Panc1 (cell line): Measurements from ENCODE around the gene SNCG. TPM values are rescaled to one million over a fixed set of nuclear protein-coding genes. Genes with fewer than 3 reads are reported as not detected.

Experiments
- ATAC-seq: fragments of 200-7000 bp; cut with Tn5 transposase; 2 replicates; pipeline ENCODE4 v1.9.1; 2020; ENCODE audit warnings: mild to moderate bottlenecking, moderate library complexity
- BruUV-seq: library from RNA; stranded (reverse); fragments of 400-500 nt; replicated peaks from 2 replicates; lab custom pipeline; 2021; lab: Mats Ljungman, UMichigan
- CTCF ChIA-PET: fragments of 300-600 bp; sonication (Branson Sonifier 250); formaldehyde crosslinking; loops from one replicate; lab custom pipeline; 2022; ENCODE audit warnings: antibody characterized with exemption; lab: Charles Lee
- POLR2A ChIA-PET: fragments of 300-600 bp; sonication (Branson Sonifier 250); formaldehyde crosslinking; loops from one replicate; lab custom pipeline; 2022; ENCODE audit warnings: antibody characterized with exemption; lab: Charles Lee
- DNase-seq: peaks from one replicate; pipeline ENCODE4 v3.0.0-alpha.2; 2010; ENCODE audit warnings: low read depth, low spot score
- H3K27ac ChIP-seq: 2 replicates; pipeline ENCODE4 v1.5.1; 2011; ENCODE audit warnings: mild to moderate bottlenecking, low read length, inconsistent platforms
- H3K27me3 ChIP-seq: fragments of 200-500 bp; sonication (Bioruptor generic); 2 replicates; pipeline ENCODE4 v1.6.0; 2014; ENCODE audit warnings: low read length, inconsistent platforms; ENCODE audit not compliant: control insufficient read depth, insufficient read depth
- H3K36me3 ChIP-seq: fragments of 200-500 bp; sonication (Bioruptor generic); 2 replicates; pipeline ENCODE4 v1.5.1; 2014; ENCODE audit warnings: inconsistent platforms, mild to moderate bottlenecking, low read length, moderate library complexity; ENCODE audit not compliant: control insufficient read depth, insufficient read depth
- H3K4me1 ChIP-seq: 2 replicates; pipeline ENCODE4 v1.5.1; 2011; ENCODE audit warnings: inconsistent platforms, mild to moderate bottlenecking, low read length, moderate library complexity; ENCODE audit not compliant: control insufficient read depth, insufficient read depth
- H3K4me3 ChIP-seq, 2 experiments: 2 replicates each; pipeline ENCODE4 v1.5.1; 2011 to 2012; ENCODE audit warnings: low read depth in 2 of 2, low read length in 2 of 2, mild to moderate bottlenecking in 2 of 2, inconsistent platforms in 1 of 2, moderate library complexity in 1 of 2
- H3K9me3 ChIP-seq: fragments of 200-500 bp; sonication (Bioruptor generic); 2 replicates; pipeline ENCODE4 v1.5.1; 2014; ENCODE audit warnings: low read depth, mild to moderate bottlenecking, inconsistent platforms, low read length, moderate library complexity; ENCODE audit not compliant: control insufficient read depth, insufficient read depth
- POLR2AphosphoS5 ChIP-seq: IDR thresholded peaks from 2 replicates; pipeline ENCODE4 v1.6.1; 2012; ENCODE audit warnings: mild to moderate bottlenecking, low read depth, low read length, moderate library complexity
- REST ChIP-seq, 2 experiments: IDR thresholded peaks; 2 replicates each; pipeline ENCODE4 v1.6.1; 2011 to 2012; ENCODE audit warnings: low read depth in 2 of 2, control low read depth in 1 of 2, low read length in 1 of 2, mild to moderate bottlenecking in 1 of 2, moderate library complexity in 1 of 2; ENCODE audit not compliant: insufficient read depth in 1 of 2
- SIN3A ChIP-seq: IDR thresholded peaks from 2 replicates; pipeline ENCODE4 v1.6.1; 2012; ENCODE audit warnings: low read depth, mild to moderate bottlenecking, low read length, moderate library complexity, borderline replicate concordance; ENCODE audit not compliant: insufficient read depth
- TCF7L2 ChIP-seq: IDR thresholded peaks from 2 replicates; pipeline ENCODE4 v1.6.1; 2011; ENCODE audit warnings: mild to moderate bottlenecking, low read depth, low read length, inconsistent platforms
- in situ Hi-C: cut with HindIII; loops from 2 replicates; pipeline ENCODE4 v1.10.0; 2016; ENCODE audit warnings: low sequenced_read_pairs, low pct_unique_long_range_greater_than_20kb
- intact Hi-C: fragments of 100-400 bp; cut with micrococcal nuclease; formaldehyde crosslinking; loops from one replicate; pipeline ENCODE4 v1.10.0; 2022; ENCODE audit not compliant: unreplicated experiment
- total RNA-seq: library from RNA; stranded (reverse); gene quantifications from one replicate; pipeline ENCODE4 v1.2.1, GENCODE V29; 2021; ENCODE audit not compliant: unreplicated experiment
- TF ChIP-seq, protein P1 (sequence below): fragments of 450-650 bp; IDR thresholded peaks from 2 replicates; pipeline ENCODE4 v1.5.1; 2017; ENCODE audit warnings: mild to moderate bottlenecking

Gene SNCG
- total RNA-seq, 1 experiment from 2014 or later = 5.2 TPM

- in situ Hi-C loops (no loop called here), intact Hi-C loops (loop anchor here (5.0 kb wide), 1 partner anchor 122 kb away; the partner anchor contains the start of gene GLUD1)
- POLR2A ChIA-PET = no interaction called here
- Histone ChIP-seq H3K36me3 (no peaks in the 10 kb centered on the region; the same call in 1 of the 2 replicates), H3K4me1 (peaks cover 48% of the 10 kb centered on the region), H3K9me3 (no peaks in the 10 kb centered on the region), H3K27me3 (no peaks in the 10 kb centered on the region), H3K4me3 (peak overlapping the region; percentile 54 to 77), H3K27ac (peak overlapping the region; percentile 79)
- DNase-seq = no peak
- BruUV-seq = TSS peak; percentile 94
- TF ChIP-seq TCF7L2 (no peak), POLR2AphosphoS5 (no peak), SIN3A (no peak), REST (IDR thresholded peaks at IDR 0.05; ENCODE audit: insufficient read depth in 1 of 2, low read depth in 2 of 2, low read length in 1 of 2) (no peak)
- TF ChIP-seq, protein P1, sequence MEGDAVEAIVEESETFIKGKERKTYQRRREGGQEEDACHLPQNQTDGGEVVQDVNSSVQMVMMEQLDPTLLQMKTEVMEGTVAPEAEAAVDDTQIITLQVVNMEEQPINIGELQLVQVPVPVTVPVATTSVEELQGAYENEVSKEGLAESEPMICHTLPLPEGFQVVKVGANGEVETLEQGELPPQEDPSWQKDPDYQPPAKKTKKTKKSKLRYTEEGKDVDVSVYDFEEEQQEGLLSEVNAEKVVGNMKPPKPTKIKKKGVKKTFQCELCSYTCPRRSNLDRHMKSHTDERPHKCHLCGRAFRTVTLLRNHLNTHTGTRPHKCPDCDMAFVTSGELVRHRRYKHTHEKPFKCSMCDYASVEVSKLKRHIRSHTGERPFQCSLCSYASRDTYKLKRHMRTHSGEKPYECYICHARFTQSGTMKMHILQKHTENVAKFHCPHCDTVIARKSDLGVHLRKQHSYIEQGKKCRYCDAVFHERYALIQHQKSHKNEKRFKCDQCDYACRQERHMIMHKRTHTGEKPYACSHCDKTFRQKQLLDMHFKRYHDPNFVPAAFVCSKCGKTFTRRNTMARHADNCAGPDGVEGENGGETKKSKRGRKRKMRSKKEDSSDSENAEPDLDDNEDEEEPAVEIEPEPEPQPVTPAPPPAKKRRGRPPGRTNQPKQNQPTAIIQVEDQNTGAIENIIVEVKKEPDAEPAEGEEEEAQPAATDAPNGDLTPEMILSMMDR = no peak
- CTCF ChIA-PET = interaction anchor here (0.8 to 1.3 kb wide), 3 partner anchors 10 to 123 kb away, joined by 3 to 6 read pairs (median 3); no protein-coding TSS in a partner anchor
- ATAC-seq = peak; percentile 52
Measured at GRCh38 chr10:86970162-86970981, 12.0 kb downstream of the SNCG start.

- Histone ChIP-seq H3K27ac (peak overlapping the region; percentile 79), H3K9me3 (no peaks in the 10 kb centered on the region), H3K36me3 (no peaks in the 10 kb centered on the region; the same call in 1 of the 2 replicates), H3K27me3 (no peaks in the 10 kb centered on the region), H3K4me3 (peak overlapping the region; percentile 54 to 77), H3K4me1 (peaks cover 48% of the 10 kb centered on the region)
- TF ChIP-seq POLR2AphosphoS5 (peak; percentile 61; the same call in 1 of the 2 replicates), TCF7L2 (no peak)
- TF ChIP-seq, protein P1 = no peak
- BruUV-seq = no TSS peak
- in situ Hi-C loops (no loop called here), intact Hi-C loops (loop anchor here (5.0 kb wide), 1 partner anchor 121 kb away; the partner anchor contains the start of gene GLUD1)
- ChIA-PET CTCF (interaction anchor here (1.3 kb wide), 1 partner anchor 10 kb away, joined by 6 read pairs; no protein-coding TSS in a partner anchor), POLR2A (no interaction called here)
- ATAC-seq = peak; percentile 35
- no peak for DNase-seq
Measured at GRCh38 chr10:86970982-86971231, 12.5 kb downstream of the SNCG start.
